Natural killer cell (primary cell): ENCODE measurements around the gene KHDRBS2. TPM values are rescaled to one million over a fixed set of nuclear protein-coding genes. Genes with fewer than 3 reads are reported as not detected.

Experiments
- ATAC-seq, 3 donors: fragments of 150-1000 bp in 2 of 3; fragments of 200-7000 bp in 1 of 3; cut with Tn5 transposase; 1 replicate in 1 of 3; 2 replicates in 2 of 3; pipeline ENCODE4 v1.10.0; 2021; ENCODE audit warnings: mild to moderate bottlenecking in 2 of 3, moderate library complexity in 2 of 3
- DNase-seq, 2 donors: peaks; one replicate each; pipeline versions ENCODE4 v3.0.0 to v3.0.0-alpha.2; 2013 to 2021; ENCODE audit warnings: mixed read lengths in 1 of 2
- H3K27ac ChIP-seq: one replicate; pipeline ENCODE4 v1.5.1; 2013; ENCODE audit warnings: mild to moderate bottlenecking, low read length
- H3K27me3 ChIP-seq: one replicate; pipeline ENCODE4 v1.6.1; 2013; ENCODE audit warnings: low read length; ENCODE audit not compliant: control insufficient read depth, insufficient read depth
- H3K36me3 ChIP-seq: one replicate; pipeline ENCODE4 v1.6.1; 2013; ENCODE audit warnings: low read length; ENCODE audit not compliant: control insufficient read depth, insufficient read depth
- H3K4me1 ChIP-seq: one replicate; pipeline ENCODE4 v1.6.1; 2013; ENCODE audit warnings: low read length; ENCODE audit not compliant: control insufficient read depth, insufficient read depth
- H3K4me3 ChIP-seq: one replicate; pipeline ENCODE4 v1.5.1; 2013; ENCODE audit warnings: low read length
- H3K9me3 ChIP-seq: one replicate; pipeline ENCODE4 v1.6.1; 2013; ENCODE audit warnings: low read length; ENCODE audit not compliant: control insufficient read depth, insufficient read depth
- H3K27ac Mint-ChIP-seq, 2 donors: one replicate each; pipeline ENCODE4 v1.8.0; 2022; ENCODE audit warnings: mild to moderate bottlenecking in 2 of 2, mixed read lengths in 2 of 2, moderate library complexity in 1 of 2
- H3K27me3 Mint-ChIP-seq, 2 donors: one replicate each; pipeline ENCODE4 v1.8.0; 2022; ENCODE audit warnings: low read depth in 2 of 2, mixed read lengths in 2 of 2
- H3K36me3 Mint-ChIP-seq: one replicate; pipeline ENCODE4 v1.8.0; 2022; ENCODE audit warnings: mixed read lengths
- H3K4me1 Mint-ChIP-seq, 2 donors: one replicate each; pipeline ENCODE4 v1.8.0; 2022; ENCODE audit warnings: mixed read lengths in 2 of 2
- H3K4me3 Mint-ChIP-seq: one replicate; pipeline ENCODE4 v1.8.0; 2022; ENCODE audit warnings: mild to moderate bottlenecking, moderate library complexity, mixed read lengths
- H3K9me3 Mint-ChIP-seq, 2 donors: one replicate each; pipeline ENCODE4 v1.8.0; 2022; ENCODE audit warnings: mixed read lengths in 2 of 2
- WGBS: methylation state at CpG from one replicate; pipeline ENCODE4 v1.1.7; 2013; ENCODE audit warnings: missing lambda C conversion rate; ENCODE audit not compliant: insufficient coverage; 5-methylcytosine and 5-hydroxymethylcytosine counted together
- intact Hi-C: fragments of 100-400 bp; cut with micrococcal nuclease; formaldehyde crosslinking; loops from one replicate; pipeline ENCODE4 v1.14.2; 2022
- total RNA-seq, 4 donors: library from RNA; stranded (reverse); fragments of 120-200 nt in 1 of 4; gene quantifications; one replicate each; pipeline versions ENCODE4 v1.2.3 to v1.2.4, GENCODE V29; 2013 to 2022
- TF ChIP-seq, protein P1 (sequence below): fragments of 200-600 bp; IDR thresholded peaks from one replicate; pipeline ENCODE4 v1.8.0; 2022; ENCODE audit warnings: antibody characterized with exemption

KHDRBS2 gene
- total RNA-seq, 3 donors from 2014 or later (not counting 1 experiment from before 2014, with no cell fraction given): 0.15 to 0.26 TPM; not detected in 1

- Mint-ChIP-seq H3K27me3 (peaks cover 4 to 7% of the 10 kb centered on the region in 2 donors), H3K9me3 (peaks cover 0 to 2% of the 10 kb centered on the region in 2 donors), H3K4me1 (peaks cover 4 to 10% of the 10 kb centered on the region in 2 donors), H3K36me3 (no peaks in the 10 kb centered on the region), H3K27ac (no peak overlapping the region), H3K4me3 (no peak overlapping the region)
- intact Hi-C loops: no loop called here
- Histone ChIP-seq H3K27me3 (no peaks in the 10 kb centered on the region), H3K36me3 (no peaks in the 10 kb centered on the region), H3K9me3 (no peaks in the 10 kb centered on the region), H3K4me3 (no peak overlapping the region), H3K4me1 (peaks cover 8% of the 10 kb centered on the region), H3K27ac (no peak overlapping the region)
- no peak for ATAC-seq
- WGBS: no CpG with 5 or more reads among the region's 2 CpGs
- TF ChIP-seq, protein P1, sequence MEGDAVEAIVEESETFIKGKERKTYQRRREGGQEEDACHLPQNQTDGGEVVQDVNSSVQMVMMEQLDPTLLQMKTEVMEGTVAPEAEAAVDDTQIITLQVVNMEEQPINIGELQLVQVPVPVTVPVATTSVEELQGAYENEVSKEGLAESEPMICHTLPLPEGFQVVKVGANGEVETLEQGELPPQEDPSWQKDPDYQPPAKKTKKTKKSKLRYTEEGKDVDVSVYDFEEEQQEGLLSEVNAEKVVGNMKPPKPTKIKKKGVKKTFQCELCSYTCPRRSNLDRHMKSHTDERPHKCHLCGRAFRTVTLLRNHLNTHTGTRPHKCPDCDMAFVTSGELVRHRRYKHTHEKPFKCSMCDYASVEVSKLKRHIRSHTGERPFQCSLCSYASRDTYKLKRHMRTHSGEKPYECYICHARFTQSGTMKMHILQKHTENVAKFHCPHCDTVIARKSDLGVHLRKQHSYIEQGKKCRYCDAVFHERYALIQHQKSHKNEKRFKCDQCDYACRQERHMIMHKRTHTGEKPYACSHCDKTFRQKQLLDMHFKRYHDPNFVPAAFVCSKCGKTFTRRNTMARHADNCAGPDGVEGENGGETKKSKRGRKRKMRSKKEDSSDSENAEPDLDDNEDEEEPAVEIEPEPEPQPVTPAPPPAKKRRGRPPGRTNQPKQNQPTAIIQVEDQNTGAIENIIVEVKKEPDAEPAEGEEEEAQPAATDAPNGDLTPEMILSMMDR: no peak
- DNase-seq: no peak
These were observed 2.1 kb downstream of the KHDRBS2 start for GRCh38 chr6:62283796-62284411.

DNA sequence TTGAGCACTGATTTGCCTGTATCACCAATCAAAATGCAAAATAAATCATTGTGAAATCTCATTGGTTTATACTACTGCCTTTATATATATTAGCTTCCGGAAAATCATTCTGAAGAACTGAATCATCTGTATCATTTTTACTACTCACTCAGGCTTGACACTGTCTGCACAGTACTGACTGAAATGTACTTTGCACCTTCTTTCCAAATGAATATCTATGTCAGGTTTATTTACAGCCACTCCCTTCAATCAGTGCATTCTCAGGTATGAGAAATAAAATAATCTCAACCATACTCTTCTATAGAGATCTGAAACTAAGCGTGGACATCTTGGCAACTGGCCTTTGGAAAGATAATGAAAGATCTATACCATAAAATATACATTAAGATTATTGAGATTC lies 2.7 kb downstream of the KHDRBS2 start:
- H3K27ac ChIP-seq: no peak overlapping the region
- no peak overlapping the region for H3K4me3 Mint-ChIP-seq
- no peak overlapping the region for H3K27ac Mint-ChIP-seq
- H3K36me3 Mint-ChIP-seq: no peaks in the 10 kb centered on the region
- H3K36me3 ChIP-seq: no peaks in the 10 kb centered on the region
- H3K9me3 ChIP-seq: no peaks in the 10 kb centered on the region
- no peak overlapping the region for H3K4me3 ChIP-seq
- intact Hi-C loops: no loop called here
- peaks cover 4 to 7% of the 10 kb centered on the region in 2 donors for H3K27me3 Mint-ChIP-seq
- 94% methylated on average over 1 of the region's 2 CpGs for WGBS
- no peak for ATAC-seq
- H3K4me1 Mint-ChIP-seq: peaks cover 4 to 10% of the 10 kb centered on the region in 2 donors
- peaks cover 0 to 2% of the 10 kb centered on the region in 2 donors for H3K9me3 Mint-ChIP-seq
- H3K4me1 ChIP-seq: peaks cover 8% of the 10 kb centered on the region
- no peak for DNase-seq
- H3K27me3 ChIP-seq: no peaks in the 10 kb centered on the region
- TF ChIP-seq, protein P1: no peak

DNA sequence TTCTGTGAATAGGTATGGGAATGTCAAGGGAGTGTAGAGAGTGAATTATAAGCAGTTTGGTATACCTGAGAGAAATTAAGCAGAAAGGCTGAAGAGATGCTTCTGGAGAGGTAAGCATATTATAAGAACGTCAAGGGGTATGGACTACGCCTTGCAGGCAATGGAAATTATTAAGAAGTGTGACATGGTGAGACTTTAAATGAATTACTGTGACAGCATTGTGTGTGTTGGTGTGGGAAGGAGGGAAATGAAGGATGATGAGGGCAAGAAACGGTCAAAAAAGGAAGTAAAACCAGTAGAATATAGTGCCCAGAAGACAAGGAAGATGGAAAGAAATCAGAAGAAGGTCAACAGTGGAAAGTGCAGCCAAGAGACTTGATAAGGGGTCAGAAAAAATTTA lies 5.9 kb downstream of the KHDRBS2 start:
- ATAC-seq (no peak), DNase-seq (no peak)
- Histone ChIP-seq H3K4me3 (no peak overlapping the region), H3K9me3 (no peaks in the 10 kb centered on the region), H3K4me1 (no peaks in the 10 kb centered on the region), H3K27ac (no peak overlapping the region), H3K36me3 (no peaks in the 10 kb centered on the region), H3K27me3 (no peaks in the 10 kb centered on the region)
- 76% methylated on average over 3 of the region's 3 CpGs for WGBS
- Mint-ChIP-seq H3K27me3 (peaks cover 0 to under 1% of the 10 kb centered on the region in 2 donors), H3K4me3 (no peak overlapping the region), H3K9me3 (peaks cover 0 to 4% of the 10 kb centered on the region in 2 donors), H3K36me3 (no peaks in the 10 kb centered on the region), H3K27ac (no peak overlapping the region), H3K4me1 (no peaks in the 10 kb centered on the region)
- TF ChIP-seq, protein P1: no peak
- intact Hi-C loops: no loop called here

DNA sequence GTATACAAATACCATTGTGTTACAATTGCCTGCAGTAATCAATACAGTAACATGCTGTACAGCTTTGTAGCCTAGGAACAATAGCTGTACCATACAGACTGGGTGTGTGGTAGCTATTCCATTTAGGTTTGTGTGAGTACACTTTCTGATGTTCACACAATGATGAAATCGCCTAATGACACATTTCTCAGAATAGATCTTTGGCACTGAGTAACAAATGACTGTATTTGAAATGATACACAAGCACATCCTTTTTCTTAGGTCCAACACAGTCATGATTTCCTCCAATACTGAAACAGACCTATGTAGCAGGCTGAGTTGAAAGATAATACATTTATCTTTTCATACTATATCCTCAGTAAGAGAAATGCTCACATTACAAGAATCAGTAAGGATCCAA lies 13.9 kb downstream of the KHDRBS2 start:
- Mint-ChIP-seq H3K27ac (no peak overlapping the region), H3K4me3 (no peak overlapping the region), H3K4me1 (no peaks in the 10 kb centered on the region), H3K36me3 (no peaks in the 10 kb centered on the region), H3K9me3 (peaks cover 2 to 5% of the 10 kb centered on the region in 2 donors), H3K27me3 (no peaks in the 10 kb centered on the region)
- intact Hi-C loops: no loop called here
- WGBS: 88% methylated on average over 1 of the region's 1 CpG
- Histone ChIP-seq H3K4me1 (no peaks in the 10 kb centered on the region), H3K9me3 (peaks cover 2% of the 10 kb centered on the region), H3K27ac (no peak overlapping the region), H3K4me3 (no peak overlapping the region), H3K27me3 (no peaks in the 10 kb centered on the region), H3K36me3 (no peaks in the 10 kb centered on the region)
- TF ChIP-seq, protein P1: no peak
- DNase-seq (no peak), ATAC-seq (no peak)
